HG03159 (cell line): ENCODE measurements around the gene ACE2.

Experiments
- ATAC-seq: cut with Tn5 transposase; IDR thresholded peaks from one replicate; pipeline ENCODE4 v1.9.1; 2021; ENCODE audit warnings: mild to moderate bottlenecking, moderate library complexity; ENCODE audit not compliant: unreplicated experiment

The ACE2 gene

DNA sequence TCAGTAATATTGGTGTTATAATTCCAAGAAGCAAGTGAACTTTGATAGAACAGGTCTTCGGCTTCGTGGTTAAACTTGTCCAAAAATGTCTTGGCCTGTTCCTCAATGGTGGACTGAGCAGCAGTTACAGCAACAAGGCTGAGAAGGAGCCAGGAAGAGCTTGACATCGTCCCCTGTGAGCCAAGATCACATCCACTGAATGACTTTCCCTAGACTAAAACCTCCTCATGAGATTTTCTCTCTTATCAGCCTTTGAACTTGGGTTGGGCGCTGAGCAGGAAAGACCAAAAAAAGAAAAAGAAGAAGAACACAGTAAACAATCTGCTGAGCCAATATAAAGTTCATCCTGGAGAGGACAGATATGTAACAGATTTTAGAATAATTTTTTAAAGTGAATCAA is at the start of gene ACE2:
TSS of gene ACE2 (minus strand) at position 216 of the 400 bp plus-strand sequence. CDS start at position 167, 49 bp downstream.
- no peak for ATAC-seq

DNA sequence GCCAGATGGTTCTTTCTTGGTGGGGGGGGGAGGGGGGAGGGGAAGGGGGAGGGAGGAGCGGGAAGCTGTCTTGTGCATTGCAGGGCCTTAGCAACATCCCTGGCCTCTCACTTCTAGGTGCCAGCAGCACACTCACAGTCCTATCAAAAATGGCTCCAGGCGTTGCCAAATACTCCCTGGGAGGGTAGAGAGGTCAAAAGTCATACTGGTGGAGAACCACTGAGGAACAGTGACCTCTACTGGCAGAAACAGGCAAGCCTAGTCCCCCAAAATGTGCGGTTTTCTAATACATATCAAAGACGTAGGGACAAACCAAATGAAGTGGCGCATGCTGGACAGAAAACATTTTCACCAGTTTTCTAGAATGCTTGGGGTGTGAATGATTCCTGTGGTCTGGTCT is 46.8 kb upstream of the ACE2 start:
- ATAC-seq, result peak; percentile 70

DNA sequence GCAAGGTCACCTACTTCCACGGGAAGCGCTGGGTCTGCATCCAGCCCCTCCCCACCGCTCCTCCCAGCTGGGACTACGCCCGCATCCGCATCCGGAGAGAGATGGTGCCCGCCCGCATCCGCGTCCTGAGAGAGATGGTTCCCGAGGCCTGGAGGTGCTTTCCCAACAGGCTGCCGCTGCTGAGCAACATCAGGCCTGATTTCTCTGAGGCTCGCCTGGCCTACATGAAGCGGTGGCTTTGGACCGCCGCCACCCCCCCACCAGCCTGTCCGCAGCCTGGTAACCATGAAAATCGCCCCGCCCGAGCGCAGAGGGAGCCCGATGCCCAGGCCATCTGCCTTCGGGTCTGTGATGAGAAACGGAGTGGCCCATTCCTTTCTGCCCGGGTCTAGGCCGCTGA is 45.8 kb upstream of the ACE2 start:
- ATAC-seq, result no peak

DNA sequence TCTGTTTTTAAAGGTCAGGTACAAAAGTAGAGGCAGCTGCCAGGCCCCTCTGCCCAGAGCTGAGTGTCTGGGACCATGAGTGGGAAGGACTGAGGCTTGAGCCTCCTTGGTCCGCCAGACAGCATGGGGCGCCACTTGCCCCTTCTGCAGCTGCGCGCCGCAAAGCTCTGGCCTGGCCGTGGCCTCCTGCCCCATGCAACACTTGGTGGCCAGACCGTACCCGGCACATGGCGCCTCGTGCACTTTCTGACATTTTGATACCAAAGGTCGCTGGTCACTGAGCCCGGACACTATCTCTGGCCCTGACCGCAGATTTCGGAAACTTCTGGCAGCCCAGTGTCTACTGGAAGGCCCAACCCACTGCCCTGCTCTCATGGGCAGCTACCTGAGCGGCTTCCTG is 45.3 kb upstream of the ACE2 start:
- ATAC-seq, result no peak

DNA sequence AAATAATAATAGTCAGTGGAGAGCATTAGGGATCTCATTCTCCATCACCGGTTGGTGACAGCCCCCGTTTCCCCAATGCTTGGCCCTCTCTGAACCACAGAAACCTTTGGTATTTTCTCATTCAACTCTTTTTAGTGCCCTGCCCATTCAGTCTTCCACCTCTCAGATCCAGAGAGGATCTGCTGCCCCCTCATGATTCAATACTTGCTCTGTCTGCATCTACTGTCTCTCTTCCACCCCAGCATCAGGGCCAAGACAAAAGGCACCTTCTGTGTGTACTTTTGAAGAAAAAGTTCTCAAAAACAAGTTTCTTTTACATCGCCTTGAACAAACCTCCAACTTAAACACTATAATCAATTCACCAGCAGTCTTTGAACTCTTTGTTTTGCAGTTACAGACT is 44.5 kb upstream of the ACE2 start:
- ATAC-seq, result no peak

DNA sequence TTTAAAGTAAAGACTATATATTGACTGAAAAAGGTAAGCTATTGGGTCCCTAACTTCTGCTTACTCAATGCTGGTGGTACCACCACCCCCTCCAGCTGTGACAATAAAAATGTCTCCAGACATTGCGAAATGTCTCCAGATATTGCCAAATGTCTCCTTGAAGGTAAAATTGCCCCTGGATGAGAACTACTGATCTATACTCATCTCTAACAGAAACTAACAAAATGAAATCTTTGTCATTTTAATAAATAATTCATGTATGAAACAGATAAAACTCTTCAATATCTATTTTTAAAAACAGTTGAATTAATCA is 43.8 kb upstream of the ACE2 start:
- no peak for ATAC-seq

DNA sequence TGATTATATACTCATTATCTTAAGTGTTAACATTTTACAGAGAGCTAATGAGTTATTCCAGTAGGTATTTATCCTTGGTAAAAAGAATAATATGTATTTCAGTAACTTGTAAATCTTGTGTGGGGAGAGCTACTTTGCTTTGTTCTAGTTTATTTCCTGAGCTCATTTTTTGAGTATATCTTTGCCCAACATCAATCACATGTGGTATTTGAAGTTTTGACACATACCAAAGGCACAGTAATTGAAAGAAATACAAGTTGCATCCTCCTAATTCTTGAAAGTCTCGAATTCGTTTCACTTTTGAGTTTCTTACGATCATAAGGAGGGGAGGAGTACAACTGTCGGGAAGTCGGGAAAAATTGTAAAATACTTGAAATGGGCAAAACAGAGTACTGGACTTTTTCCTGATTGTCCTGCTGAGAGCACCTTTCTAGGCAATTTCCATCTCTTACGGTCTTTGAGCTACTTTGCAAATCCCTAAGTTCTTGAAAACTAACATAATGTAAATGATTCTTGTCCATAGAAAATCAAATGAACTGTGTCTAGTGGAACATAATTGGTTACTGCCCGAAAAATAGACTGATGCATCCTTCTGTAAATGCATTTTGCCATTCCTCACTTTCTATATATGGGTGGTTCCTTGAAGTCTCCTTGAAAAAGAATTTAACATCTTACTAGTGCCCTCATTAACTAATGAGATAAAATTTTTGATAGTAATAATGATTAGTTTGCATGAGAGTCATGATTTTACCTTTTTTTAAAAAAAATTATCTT is 43.2 kb upstream of the ACE2 start:
- ATAC-seq, result no peak

DNA sequence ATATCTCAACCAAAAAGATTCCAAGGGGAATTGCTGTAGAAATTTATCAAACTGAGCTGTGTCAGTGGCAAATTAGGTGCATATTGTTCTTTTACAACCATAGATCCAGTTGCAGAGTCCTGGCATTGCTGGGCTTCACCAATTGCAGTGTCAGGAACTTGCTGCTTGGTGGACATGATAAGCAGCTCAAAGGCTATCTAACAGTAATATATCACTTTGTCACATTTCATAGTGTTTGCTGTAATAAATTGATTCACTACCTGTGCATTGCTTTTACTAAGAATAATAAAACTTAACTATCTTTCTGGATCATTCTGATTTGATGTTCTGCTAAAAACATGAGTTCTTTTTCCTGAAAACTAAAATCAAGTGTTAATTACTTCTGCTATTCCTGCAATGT is 30.9 kb upstream of the ACE2 start:
- ATAC-seq, result no peak

DNA sequence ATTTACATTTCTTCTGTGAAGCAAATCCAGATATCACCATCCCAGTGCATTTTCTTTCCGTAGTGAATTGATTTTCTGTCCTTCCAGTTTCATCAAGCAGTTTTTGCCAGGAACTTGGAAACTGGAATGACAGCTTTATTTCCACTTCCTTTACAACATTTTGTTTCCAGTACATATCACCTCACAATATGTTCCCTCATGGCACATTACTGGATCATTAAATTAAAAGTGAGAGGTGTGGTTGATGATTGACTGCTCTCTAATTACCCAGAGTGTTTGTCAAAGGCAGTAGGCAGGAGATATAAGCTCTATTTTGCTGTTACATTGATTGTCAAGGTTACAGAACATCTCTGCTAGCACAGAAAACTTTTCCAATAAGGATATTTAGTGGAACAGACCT is 22.3 kb upstream of the ACE2 start:
- no peak for ATAC-seq

DNA sequence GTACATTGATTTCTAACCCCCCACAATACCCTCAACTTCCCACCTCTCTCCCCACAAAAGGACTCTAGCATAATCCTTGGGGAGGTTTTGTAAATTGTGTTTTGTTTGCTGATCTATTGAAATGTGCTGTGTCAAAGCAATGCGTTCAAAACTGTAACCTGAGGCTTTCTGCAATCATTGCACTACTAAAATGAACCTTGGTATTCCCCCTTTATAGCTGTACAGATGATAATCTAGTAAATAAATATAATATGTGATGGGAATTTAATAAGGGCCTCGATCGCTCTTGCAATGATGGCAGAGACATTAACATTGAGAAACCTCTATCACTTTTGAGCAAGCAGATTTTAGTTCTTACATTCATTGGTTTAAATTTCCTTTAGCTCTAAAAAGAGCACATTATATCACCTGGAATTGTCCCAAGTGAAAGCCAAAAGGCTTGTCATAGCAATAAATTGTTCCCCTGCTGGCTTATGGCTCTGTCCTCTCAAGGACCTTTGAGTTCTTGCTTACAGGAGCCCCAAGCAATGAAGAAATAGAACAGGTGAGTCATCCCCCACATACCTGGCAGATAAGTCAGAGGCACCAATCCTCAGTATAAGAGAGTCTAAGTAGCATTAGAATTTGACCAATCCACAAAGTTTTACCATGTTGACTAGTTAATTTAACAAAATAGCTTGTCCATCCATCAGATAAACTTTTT is 18.4 kb upstream of the ACE2 start:
- ATAC-seq, result no peak

DNA sequence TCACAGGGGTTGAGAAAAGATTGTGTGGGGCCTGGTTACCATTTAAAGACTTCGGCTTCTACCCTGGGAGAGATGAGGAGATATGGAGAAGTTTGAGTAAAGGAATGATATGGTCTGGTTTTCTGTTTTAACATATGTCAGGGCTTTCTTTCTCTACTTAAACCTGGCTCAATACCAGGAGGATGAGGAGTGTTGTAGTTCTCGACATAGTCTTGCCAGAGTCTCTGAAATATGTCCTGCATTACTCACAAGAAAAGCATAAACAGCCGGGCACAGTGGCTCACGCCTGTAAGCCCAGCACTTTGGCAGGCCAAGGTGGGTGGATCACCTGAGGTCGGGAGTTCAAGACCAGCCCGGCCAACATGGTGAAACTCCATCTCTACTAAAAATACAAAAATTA is 16.4 kb upstream of the ACE2 start:
- no peak for ATAC-seq

DNA sequence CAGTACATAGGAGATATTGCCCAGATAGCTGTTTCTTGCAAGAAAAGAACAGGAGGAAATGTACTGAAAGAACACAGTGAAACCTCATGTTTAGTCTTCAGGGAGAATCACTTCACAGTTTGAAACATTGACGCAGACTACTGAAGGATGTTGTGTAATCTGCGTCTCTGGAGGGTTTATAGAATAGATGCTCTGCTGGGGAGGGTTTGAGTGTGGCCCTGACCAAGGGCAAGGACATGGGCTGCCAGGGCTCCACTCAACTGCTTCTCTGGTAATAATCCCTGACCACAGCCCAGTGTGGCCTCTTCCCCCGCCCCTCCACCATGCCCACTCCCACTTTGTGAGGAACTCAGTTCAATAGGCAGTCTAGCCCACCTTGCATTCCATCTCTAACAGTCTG is 15.8 kb upstream of the ACE2 start:
- ATAC-seq, result no peak

DNA sequence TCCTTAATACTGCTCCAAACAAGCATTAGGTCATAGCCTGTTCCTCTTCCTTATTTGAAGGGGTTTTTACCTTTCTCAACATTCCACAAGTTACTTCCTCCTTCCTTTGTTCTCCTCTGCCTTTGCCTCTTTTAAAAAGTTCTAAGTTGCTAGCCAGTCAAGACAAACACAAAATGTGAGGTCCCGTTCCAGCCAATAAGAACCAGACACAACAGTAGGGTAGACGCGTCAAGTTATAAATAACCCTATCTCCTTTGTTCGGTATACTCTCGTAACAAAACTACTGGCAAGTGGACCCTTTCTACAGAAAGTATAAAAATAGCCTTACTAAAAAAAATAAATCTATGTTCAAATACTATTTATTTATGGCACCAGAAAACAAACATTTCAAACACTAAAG is 6.3 kb upstream of the ACE2 start:
- no peak for ATAC-seq

DNA sequence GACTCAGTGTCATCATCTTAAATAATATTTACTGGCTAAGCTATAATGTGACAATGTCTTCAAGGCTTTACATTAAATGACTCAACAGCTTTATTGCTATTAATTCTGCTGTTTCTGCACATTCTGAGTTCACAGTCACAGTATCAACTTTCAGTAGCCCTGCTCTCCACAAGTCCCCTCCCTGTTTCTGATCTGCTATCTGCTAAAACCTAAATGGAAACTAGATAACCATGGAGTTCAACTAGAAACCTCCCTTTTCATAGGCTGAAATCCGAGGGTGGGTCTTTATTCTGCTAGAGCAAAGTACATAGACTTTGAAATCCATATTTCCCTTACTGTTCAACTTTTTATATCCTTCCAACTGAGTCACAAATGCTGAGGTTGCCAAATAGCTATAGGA is 5.4 kb upstream of the ACE2 start:
- no peak for ATAC-seq

DNA sequence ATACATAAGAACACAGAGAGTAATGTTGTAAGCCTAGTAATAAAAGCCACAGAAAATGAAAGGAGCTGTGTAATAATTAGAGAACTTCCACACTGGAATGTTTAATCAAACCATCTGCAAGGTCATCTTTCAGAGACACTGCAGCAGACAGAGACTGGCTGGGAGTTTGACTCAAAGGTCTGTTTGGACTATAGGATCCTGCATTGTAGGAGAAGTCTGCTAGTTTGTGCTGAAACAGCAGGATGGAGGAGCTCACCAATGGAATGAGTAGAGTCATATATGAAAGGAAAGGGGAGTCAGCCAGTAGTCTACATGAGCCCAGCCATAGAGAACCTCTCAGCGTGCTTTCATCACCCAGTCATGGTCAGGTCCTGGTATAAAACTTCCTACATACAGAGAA is 4.5 kb upstream of the ACE2 start:
- no peak for ATAC-seq

DNA sequence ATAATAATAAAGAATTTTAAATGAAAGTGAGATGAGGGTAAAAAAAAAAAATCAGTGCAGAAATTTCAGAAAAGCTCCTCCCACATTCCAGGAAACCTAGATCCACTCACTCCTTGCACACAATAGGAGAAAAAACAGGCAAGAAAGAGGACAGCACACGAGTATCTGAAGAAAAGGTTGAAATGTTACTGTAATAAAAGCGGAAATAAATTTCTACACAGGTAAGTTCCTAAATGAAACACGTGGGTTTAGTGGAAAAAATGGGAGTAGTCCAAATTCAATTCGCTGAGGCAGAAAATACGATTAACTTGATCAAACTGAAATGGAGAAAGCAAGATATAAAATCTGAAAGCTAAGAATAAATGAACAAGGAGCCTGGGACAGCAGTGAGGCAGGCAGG is 2.0 kb upstream of the ACE2 start:
- ATAC-seq, result no peak

DNA sequence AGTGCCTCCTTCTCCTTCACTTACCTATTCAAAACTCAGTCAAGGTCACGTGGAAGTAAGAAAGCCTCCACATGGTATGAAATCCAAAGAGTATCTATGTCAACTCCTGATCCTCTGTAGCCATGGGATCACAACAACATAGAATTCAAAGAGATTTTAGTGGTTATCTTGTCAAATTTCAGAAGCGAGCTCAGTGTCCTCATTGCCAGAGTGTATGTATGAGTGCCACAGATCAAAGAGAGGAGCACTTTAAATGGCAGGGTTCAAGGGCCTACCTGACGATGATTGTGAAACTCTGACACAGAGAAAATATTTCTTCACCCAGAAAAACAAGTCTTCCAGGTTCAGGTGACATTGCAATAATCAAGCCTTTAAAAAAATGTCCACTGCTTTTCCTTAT is 1.2 kb upstream of the ACE2 start:
- no peak for ATAC-seq

DNA sequence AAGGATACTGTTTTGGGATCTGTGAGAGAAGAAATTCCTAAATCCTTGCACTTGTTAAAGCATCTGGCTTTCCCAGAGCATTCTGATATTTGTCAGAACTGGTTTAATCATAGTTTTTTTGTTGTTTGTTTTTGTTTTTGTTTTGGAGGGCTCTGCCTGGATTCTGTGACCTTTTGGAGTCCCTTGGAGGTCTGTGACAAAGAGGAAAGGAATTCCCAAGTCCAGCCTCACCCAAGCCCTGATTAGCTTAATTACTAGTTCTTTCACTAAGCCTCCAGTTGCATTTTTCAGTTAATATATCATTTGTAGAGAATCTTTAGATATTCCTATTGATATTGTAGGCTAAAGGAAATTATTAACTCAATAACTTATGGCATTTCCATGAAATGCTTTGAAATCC is 711 bp downstream of the ACE2 start:
- no peak for ATAC-seq

DNA sequence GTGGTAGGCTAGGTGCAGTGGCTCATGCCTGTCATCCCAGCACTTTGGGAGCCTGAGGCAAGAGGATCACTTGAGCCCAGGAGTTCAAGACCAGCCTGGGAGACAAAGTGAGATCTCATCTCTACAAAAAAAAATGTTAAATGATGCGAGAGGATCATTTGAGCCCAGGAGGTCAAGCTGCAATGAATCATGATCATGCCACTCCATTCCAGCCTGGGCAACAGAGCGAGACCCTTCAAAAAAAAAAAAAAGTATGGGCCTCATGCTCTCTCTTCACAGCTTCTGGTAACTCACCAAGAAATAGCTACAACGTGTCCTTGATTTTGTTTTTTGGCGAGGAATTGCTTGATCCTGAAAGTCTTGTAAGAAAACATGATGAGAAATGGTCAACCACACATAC is 1.3 kb downstream of the ACE2 start:
- ATAC-seq, result no peak

DNA sequence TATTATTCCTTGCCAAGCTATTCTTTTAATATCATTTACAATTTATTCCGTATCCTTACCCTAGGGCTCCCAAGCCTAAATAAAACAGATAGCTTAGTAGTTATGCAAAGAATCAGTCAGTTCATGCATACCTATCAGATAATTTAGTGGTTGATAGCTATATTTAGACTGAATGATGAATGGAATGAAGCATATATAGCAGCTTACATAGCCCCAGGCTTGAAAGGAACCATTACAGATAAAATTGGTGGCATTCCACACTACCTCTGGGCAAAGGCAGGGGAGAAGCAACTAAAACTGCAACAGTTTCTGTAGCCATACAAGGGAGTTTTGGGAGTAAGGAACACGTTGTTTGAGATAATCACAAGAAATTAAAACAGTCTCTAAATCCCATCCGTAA is 2.7 kb downstream of the ACE2 start:
- no peak for ATAC-seq

DNA sequence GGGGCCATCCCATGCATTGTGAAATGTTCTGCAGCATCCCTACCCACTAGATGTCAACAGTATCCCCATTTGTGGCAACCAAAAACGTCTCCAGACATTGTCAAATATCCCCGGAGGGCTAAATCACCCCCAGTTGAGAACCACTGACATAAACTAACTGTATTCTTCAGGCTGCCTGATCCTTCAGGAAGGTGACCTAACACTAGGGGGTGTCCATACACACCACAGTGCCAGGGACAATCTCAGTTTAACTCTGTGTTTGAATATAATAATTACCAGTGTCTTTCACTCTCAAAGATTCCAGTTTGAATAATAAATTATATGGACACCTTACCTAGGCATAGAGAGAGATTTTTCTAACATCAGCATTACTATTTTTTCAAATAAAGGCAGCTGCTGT is 6.4 kb downstream of the ACE2 start:
- no peak for ATAC-seq

DNA sequence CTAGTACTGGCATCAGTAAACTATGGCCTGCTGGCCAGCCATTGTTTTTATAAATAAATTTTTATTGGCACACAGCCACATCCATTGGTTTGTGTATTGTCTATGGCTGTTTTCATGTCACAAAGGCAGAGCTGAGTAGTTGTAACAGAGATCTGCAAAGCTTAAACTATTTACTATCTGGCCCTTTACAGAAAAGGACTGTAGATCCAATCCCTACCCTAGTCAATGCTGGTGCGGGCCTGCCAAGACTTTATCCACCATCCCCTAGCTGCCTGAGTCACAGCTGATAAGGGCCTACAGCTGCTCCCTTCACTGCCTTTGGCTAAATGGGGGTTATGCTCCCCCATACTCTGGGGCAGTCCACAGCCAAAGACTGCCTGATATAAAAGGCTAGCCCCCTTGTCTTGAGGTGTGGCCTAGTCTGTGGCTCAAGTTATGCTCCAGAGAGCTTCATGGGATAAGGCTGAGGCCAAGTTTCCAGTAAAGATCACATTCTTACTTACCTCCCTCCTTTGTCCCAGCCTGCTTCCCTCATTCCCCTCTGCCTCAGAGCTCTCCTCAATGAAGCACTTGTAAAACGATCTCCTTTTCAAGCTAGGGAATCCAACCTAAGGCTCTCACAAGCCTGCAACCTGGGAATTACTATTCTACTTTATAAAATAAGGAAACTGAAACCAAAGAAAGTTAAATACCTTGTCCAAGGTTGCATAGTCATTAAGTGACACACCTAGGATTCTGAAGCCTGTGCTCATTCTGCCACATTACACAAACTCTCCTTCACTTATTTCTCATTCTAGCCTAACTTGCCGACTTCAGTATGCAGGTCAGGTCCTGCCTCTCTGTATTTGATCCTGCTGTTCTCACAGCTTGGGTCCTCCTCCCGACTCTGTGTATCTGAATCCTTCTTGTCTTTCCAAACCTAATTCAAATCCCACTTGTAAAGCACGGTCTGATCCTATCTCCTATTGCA is 20.7 kb downstream of the ACE2 start:
- no peak for ATAC-seq
